Esophagus squamous epithelium (tissue), 5 donors: ENCODE measurements around the gene KRI1. TPM values are rescaled to one million over a fixed set of nuclear protein-coding genes. Genes with fewer than 3 reads are reported as not detected.

Source experiments
- DNase-seq: peaks from one replicate; lab custom pipeline; 2025; lab: John Stamatoyannopoulos, UW
- H3K27ac ChIP-seq, 4 donors: fragments of 200-600 bp; sonication (generic); one replicate each; pipeline ENCODE4 v1.5.1; 2016 to 2019; ENCODE audit warnings: mild to moderate bottlenecking in 1 of 4
- H3K27me3 ChIP-seq, 4 donors: fragments of 200-600 bp; sonication (generic); 1 replicate in 3 of 4; 2 replicates in 1 of 4; pipeline versions ENCODE4 v1.5.1 to v1.6.0; 2017 to 2021; ENCODE audit warnings: antibody characterized with exemption in 1 of 4
- H3K36me3 ChIP-seq, 3 donors: fragments of 200-600 bp; sonication (generic); one replicate each; pipeline ENCODE4 v1.5.1; 2016 to 2019
- H3K4me1 ChIP-seq, 3 donors: fragments of 200-600 bp; sonication (generic); one replicate each; pipeline ENCODE4 v1.5.1; 2017 to 2019
- H3K4me3 ChIP-seq, 4 donors: fragments of 200-600 bp; sonication (generic); 1 replicate in 3 of 4; 2 replicates in 1 of 4; pipeline ENCODE4 v1.5.1; 2016 to 2019; ENCODE audit warnings: mild to moderate bottlenecking in 2 of 4, moderate library complexity in 1 of 4
- H3K9me3 ChIP-seq, 3 donors: fragments of 200-600 bp; sonication (generic); one replicate each; pipeline ENCODE4 v1.5.1; 2016 to 2019
- POLR2A ChIP-seq, 4 donors: fragments of 450-650 bp; IDR thresholded peaks; one replicate each; pipeline ENCODE4 v1.6.1; 2017; ENCODE audit warnings: antibody characterized with exemption in 4 of 4, mild to moderate bottlenecking in 4 of 4, moderate library complexity in 3 of 4
- WGBS, 2 donors: methylation state at CpG; one replicate each; pipeline ENCODE4 v1.1.5; 2018; 5-methylcytosine and 5-hydroxymethylcytosine counted together
- intact Hi-C: fragments of 100-400 bp; cut with DNase I; formaldehyde crosslinking; loops from one replicate; pipeline ENCODE4 v1.15.0; 2022
- total RNA-seq, 4 donors: library from RNA; depleted of rRNA; stranded (reverse); fragments of >200 nt; gene quantifications; one replicate each; pipeline ENCODE4 v1.1.0, GENCODE V29; 2016
- TF ChIP-seq, protein P1 (sequence below), 6 experiments: fragments of 450-650 bp in 4 of 6; fragments of 200-600 bp in 2 of 6; sonication (generic) in 2 of 6; IDR thresholded peaks; one replicate each; pipeline ENCODE4 v1.5.1; 2016 to 2019; ENCODE audit warnings: antibody characterized with exemption in 6 of 6, mild to moderate bottlenecking in 4 of 6, moderate library complexity in 4 of 6
- donor health status: DM: yes; HTN: yes; CAD: no.

The KRI1 gene
- 10 to 100 TPM; 18.2 to 30.3 (median 23.9) TPM for total RNA-seq

DNA sequence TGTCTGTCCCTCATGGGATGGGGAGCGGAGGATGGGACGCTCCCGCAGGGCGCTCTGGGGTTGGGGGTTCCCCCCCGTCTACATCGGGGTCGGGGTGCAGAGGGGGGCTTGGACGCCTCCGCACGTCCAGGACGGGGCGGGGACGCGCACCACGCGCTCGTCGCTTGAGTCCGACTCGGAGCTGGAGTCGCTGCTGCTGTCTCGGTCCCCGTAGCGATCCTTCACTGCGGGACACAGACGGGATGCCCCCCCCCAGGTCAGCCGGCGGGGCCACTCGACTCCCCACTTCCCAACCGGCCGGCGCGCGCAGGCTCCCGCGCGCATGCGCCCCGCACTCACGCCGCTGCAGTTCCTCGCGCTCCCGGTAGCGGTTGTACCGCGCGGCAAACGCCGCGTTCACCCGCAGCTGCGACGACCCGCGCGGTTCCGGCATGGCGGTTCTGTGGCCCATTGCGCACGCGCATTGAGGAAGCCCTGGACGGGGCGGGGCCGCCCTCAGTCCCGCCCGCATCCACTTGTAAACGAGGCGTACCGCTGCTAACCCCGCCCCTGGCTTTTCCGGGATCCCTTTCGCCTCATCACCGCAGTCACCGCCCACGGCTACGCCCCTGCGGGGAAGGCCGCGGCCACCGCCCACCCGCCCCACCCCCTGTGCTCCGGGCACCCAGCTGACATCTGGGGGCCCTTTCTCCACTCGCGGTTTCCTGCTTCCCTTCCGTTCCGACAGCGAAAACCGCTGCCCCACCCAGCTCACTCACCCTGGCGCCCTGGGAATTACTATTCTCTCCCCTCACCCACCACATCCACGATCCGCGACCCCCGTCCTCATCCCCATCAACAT is at the start of gene KRI1:
TSS of gene KRI1 (minus strand) at position 444 of the 841 bp plus-strand sequence. CDS start at position 433, 11 bp downstream.
- DNase-seq, result peak; percentile 93
- 1% methylated on average over 13 to 20 of the region's 94 CpGs for WGBS, 2 donors
- peak within 1 kb of the TSS; percentile 88 to 97 (median 92) for H3K4me3 ChIP-seq
- peaks cover 33 to 56% (median 34%) of the 10 kb centered on the region in 3 donors for H3K4me1 ChIP-seq
- peak within 1 kb of the TSS; percentile 88 to 97 (median 93) for H3K27ac ChIP-seq
- H3K9me3 ChIP-seq, result no peaks in the 10 kb centered on the region
- intact Hi-C loops, result loop anchor here (5.0 kb wide), 1 partner anchor 63 kb away; the partner anchor contains the start of gene KEAP1
- no peaks in the 10 kb centered on the region for H3K27me3 ChIP-seq
- H3K36me3 ChIP-seq, result peaks cover 0 to 30% (median 10%) of the 10 kb centered on the region in 3 donors
- TF ChIP-seq POLR2A (IDR thresholded peaks at IDR 0.05), result peak in 3 of 4 donors; percentile 64 to 94 (median 65)
- TF ChIP-seq, protein P1, sequence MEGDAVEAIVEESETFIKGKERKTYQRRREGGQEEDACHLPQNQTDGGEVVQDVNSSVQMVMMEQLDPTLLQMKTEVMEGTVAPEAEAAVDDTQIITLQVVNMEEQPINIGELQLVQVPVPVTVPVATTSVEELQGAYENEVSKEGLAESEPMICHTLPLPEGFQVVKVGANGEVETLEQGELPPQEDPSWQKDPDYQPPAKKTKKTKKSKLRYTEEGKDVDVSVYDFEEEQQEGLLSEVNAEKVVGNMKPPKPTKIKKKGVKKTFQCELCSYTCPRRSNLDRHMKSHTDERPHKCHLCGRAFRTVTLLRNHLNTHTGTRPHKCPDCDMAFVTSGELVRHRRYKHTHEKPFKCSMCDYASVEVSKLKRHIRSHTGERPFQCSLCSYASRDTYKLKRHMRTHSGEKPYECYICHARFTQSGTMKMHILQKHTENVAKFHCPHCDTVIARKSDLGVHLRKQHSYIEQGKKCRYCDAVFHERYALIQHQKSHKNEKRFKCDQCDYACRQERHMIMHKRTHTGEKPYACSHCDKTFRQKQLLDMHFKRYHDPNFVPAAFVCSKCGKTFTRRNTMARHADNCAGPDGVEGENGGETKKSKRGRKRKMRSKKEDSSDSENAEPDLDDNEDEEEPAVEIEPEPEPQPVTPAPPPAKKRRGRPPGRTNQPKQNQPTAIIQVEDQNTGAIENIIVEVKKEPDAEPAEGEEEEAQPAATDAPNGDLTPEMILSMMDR (IDR thresholded peaks at IDR 0.05), result peak in 5 of 6 experiments; percentile 17 to 77 (median 60)

DNA sequence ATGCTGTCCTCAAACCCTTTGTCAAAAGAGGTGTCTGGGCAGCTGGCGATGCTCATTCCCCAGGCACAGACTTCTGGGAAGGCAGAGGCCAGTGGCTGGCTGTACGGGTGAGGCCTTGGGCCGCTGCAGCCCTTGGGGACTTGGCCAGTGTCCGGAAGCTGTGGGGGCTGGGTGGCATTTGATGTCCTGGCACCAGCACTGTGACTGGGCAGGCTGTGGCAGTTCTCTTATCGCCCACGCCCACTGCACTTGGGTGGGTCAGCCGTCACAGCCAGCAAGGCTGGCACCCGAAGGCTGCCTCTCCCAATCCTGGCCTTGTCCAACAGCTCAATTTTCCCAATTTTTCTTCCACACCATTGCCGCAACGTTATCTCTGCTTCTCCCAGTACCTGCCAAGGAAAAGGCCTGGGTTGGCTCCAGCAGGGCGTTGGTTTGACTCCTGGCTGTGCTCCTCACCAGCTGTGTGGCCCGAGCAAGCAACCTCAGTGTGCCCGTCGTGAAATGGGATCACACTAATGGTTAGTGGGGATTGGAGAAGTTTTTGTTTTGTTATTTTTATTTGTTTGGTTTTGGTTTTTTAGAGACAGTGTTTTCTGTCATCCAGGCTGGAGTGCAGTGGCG is 46.8 kb upstream of the KRI1 start:
- Histone ChIP-seq H3K4me3 (no peak overlapping the region), H3K27me3 (no peaks in the 10 kb centered on the region), H3K4me1 (peaks cover 6 to 60% (median 21%) of the 10 kb centered on the region in 3 donors), H3K27ac (peak overlapping the region; percentile 4 to 59 (median 47)), H3K36me3 (no peaks in the 10 kb centered on the region), H3K9me3 (no peaks in the 10 kb centered on the region)
- no peak for DNase-seq
- 29 to 41% methylated on average over 11 to 15 of the region's 15 CpGs for WGBS, 2 donors
- no peak for TF ChIP-seq POLR2A (IDR thresholded peaks at IDR 0.05)
- TF ChIP-seq, protein P1 (IDR thresholded peaks at IDR 0.05), result no peak
- intact Hi-C loops, result no loop called here

DNA sequence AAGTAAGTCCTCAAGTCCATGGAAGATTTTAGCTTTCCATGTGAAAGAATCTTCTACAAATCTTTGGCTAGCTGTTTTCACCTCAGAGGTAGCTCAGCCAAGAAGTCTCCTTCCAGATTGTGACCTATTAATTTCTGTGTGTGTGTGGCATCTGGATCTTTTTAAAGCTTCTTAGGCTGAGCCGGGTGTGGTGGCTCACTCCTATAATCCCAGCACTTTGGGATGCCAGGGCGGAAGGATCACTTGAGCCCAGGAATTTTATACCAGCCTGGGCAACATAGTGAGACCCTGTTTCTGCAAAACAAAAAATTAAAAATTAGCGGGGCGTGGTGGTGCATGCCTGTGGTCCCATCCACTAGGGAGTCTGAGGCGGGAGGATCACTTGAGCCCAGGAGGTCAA is 46.1 kb upstream of the KRI1 start:
- Histone ChIP-seq H3K9me3 (no peaks in the 10 kb centered on the region), H3K27me3 (no peaks in the 10 kb centered on the region), H3K4me3 (no peak overlapping the region), H3K27ac (peak overlapping the region in 2 of 4 donors; percentile 43 to 59), H3K4me1 (peaks cover 6 to 53% (median 15%) of the 10 kb centered on the region in 3 donors), H3K36me3 (no peaks in the 10 kb centered on the region)
- intact Hi-C loops, result no loop called here
- TF ChIP-seq, protein P1 (IDR thresholded peaks at IDR 0.05), result no peak
- no peak for TF ChIP-seq POLR2A (IDR thresholded peaks at IDR 0.05)
- whole genome bisulfite sequencing, 2 donors, result 47 to 60% methylated on average over 3 to 5 of the region's 5 CpGs
- DNase-seq, result no peak

DNA sequence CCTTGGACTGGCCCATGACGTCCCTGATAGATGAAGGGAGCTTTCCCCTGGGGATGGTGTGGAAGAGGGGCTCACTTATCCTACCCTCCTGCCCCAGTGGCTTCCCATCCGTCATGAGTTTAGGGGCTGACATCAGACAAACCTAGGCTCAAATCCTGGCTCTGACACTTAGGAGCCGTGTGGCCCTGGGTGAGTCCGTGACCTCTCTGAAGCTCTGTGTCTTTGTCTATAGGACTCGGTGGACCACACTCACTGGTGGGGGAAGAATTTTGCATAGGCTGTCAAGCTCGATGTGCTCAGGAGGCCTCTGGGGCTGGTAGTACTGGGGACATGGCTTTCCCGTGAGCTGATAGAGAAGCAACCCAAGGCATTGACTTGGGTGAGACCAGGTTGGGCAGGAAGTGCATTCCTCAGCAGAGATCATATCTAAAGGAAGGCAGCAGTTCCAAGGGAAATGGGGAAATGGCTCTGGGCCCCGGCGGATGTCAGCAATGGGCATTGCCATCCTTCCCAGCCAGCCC is 38.7 kb upstream of the KRI1 start:
- Histone ChIP-seq H3K36me3 (no peaks in the 10 kb centered on the region), H3K27ac (peak overlapping the region; percentile 82 to 95 (median 90)), H3K27me3 (peaks cover 0 to under 1% (median 0%) of the 10 kb centered on the region in 4 donors), H3K4me3 (peak overlapping the region in 2 of 4 donors; percentile 14 to 98), H3K4me1 (peaks cover 13 to 40% (median 22%) of the 10 kb centered on the region in 3 donors), H3K9me3 (no peaks in the 10 kb centered on the region)
- WGBS, 2 donors, result 62 to 70% methylated on average over 3 to 4 of the region's 9 CpGs
- intact Hi-C loops, result no loop called here
- DNase-seq, result no peak
- TF ChIP-seq, protein P1 (IDR thresholded peaks at IDR 0.05), result no peak
- TF ChIP-seq POLR2A (IDR thresholded peaks at IDR 0.05), result peak in 1 of 4 donors; percentile 13
